C1 segment of cervical spinal cord (tissue), 14 donors: Measurements from ENCODE around the gene PDGFD.

Source experiments
- DNase-seq, 14 donors: peaks; one replicate each; lab custom pipeline; 2025; lab: John Stamatoyannopoulos, UW

PDGFD gene

DNA sequence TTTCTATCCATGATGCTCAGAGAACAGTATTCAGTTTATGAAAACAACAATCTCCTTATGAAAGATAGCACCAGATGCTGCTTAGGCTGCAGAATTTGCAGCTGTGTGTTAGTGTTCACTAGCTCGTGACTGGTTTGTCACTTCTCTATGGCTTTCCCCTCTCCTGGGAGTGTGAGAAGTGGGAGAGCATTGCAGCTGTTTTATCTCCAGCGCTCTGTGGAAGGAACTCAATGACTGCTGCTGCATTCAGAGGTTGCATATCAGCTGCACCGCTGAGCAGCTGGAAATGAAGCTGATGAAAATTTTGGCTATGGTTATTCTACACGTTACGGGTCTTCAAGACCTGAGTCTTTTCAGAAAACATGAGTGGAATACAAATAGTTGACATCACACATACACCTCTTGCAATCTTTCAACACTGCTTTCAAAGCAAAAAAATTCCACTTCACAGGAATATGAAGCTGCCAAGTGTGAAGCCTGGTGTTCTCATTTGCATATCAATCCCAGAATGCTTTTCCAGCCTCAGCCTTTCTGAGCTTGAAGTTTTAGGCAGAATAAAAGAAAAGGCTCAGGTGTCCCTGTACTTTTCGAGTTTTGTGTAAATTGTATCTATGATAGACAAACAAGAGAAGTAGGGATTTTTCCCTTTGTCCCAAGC is 276.8 kb downstream of the PDGFD start:
- DNase-seq, result peak in 3 of 14 donors; percentile 6 to 28 (median 9)

- DNase-seq, result no peak
Observed at GRCh38 chr11:103883856-103884255, 280.1 kb downstream of the PDGFD start.

DNA sequence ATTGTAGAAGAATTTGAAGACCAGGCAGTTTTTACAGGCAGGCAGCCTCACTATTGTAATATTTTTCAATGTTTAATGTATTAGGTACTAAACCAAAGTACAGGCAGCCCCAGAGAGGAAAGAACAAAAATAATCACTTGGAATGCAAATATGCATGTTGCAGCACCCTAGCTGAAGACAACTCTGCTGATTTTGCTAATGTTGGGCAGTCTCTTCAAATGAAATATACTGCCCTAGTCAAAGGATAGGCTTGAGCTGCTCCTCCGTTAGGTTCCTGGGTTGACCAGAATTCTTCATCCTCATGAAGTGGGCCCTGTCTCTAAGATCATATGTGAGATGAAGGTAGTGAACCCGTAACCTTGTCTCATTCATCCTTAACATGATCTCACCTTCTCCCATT is 280.7 kb downstream of the PDGFD start:
- DNase-seq, result no peak

DNA sequence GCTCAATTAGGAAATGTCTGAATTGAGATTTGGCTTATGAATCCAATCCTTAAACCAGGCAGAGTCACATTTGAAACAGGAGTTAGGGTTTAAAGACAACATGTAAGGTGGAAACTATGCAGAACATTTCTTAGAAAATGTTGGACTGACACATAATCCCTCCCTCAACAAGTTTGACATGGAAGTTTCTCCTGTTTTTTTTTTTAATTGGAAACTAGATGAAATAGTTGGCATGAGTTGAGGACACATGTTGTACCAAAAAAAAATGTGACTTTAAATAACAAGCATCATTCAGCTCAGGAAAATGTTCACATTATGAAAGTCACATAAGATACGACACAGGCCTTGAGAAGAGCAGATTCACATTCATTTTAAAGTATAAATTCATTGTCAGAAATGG is 282.4 kb downstream of the PDGFD start:
- no peak for DNase-seq

- DNase-seq, result no peak
Observed at GRCh38 chr11:103880968-103881367, 283.0 kb downstream of the PDGFD start.

- no peak for DNase-seq
Observed at GRCh38 chr11:103878646-103879045, 285.3 kb downstream of the PDGFD start.

DNA sequence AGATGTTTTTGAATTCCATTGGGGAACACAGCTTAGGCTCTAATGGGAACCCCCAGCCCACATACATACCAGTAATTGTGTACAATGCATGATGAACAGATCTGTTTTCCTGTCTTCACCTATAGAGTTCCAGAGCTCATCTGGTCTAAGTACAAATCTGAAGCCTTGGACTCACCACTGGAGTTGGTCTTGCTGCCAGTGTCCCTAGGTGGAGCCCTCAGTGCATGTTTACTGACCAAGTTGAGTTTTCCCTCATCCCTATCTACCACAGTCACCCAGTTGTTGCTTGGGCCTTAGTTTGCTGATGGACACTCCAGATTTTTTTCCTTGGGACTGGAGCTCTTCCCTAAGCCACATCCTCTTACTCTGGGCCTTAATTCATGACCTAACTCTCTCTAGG is 286.7 kb downstream of the PDGFD start:
- DNase-seq, result no peak

- no peak for DNase-seq
Observed at GRCh38 chr11:103875855-103876510, 288.0 kb downstream of the PDGFD start.

- no peak for DNase-seq
Observed at GRCh38 chr11:103872748-103873147, 291.2 kb downstream of the PDGFD start.

DNA sequence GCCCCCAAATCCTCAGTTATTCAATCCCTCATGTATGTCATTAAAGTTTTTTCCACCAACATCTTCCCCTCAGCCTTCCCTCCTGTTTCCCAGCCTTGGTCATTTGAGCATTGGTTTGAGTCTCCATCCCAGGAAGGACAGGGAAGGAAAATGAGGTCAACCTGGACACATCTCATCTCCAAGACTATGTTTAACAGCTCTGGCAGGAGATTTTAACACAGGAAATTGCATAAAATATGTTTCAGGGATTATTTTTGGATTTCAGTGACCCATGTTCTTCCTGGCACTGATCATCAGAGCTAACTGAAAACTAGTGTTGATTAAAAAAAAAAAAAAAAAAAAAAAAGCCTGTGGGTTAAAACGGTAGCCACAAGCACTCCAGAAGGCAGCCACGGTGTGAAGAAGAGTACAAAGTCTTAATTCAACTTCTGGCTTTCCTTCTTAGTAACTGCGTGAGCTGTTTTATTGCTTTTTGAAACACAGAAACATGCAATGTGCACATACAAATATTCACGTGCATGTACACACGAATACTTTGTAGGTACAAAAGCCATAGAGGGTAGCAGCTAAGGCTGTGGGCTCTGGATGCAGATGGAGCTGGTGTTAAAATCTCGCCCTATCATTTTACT is 291.9 kb downstream of the PDGFD start:
- DNase-seq, result no peak

- DNase-seq, result no peak
Observed at GRCh38 chr11:103870821-103871309, 293.1 kb downstream of the PDGFD start.

DNA sequence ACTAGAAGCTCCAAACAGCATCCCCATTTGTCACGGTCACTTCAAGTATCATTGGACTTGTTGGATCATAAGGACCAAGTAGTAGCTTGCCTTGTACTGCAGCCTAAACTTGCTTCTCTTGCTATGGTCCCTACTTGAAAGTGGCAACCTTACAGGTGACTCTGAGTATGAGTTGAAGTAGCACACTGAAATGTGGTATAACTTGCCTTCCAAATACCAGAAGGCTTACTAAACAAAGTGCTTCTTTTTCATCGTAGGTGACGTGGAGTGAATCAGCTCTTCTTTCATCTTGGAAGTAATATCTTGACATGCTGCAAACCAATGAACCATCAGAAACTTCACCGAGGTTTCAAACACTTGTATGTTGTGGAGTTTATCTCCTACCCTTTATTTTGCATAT is 296.5 kb downstream of the PDGFD start:
- DNase-seq, result no peak

DNA sequence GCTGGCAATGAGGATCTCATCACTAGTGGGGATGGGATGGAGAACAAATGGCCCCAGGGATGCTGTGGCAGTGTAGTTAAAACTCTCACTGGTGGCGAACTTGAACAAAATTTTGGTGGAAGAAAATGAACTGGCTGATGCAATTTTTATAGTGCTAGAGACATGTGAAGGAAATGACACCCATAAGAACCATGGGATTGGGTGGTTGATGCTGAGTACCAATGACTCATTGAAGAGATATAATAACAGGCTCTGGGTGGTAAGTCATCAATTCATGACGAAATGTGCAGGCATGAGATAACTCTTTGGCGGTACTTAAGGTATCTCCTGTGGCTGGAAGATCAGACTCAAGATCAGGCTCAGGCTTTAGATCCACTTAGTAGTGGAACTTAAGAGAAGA is 300.4 kb downstream of the PDGFD start:
- DNase-seq, result no peak

GRCh38 chr11:103862802-103863174 is 301.2 kb downstream of the PDGFD start:
- DNase-seq, result no peak

DNA sequence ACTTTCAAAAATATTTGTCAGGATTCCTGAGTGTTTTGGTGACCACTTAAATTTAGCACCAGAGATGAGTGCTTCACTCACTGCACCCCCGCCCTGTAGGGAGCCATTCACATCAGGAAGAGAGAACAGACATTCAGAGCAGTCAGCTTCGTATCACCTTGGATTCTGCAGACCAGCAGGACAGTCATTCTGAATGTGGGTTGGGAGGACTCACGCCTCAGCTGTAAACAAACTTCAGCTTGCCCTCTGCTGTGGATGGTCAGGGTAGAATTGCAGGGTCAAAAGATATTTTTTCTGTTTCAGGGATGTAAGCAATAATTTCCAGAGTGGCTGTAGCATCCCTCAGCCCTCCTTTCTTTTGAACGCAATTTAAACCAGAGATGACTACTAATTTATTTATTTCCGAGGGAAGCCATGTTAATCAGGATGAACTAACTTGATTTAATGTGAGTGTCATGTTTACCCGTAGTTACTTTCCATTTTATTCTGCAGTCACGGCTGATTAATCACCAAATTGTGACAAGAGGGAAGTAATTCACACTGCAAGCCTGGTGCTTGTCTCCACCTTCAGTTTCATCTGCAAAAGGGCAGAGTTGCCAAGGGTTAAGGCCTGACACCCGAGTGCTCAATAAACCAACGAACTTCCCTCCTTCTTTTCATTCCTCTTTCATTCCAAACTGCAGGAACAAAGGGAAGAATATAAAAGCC is 301.7 kb downstream of the PDGFD start:
- no peak for DNase-seq
